Measurements from ENCODE around the gene IQGAP2.

Gene IQGAP2

DNA sequence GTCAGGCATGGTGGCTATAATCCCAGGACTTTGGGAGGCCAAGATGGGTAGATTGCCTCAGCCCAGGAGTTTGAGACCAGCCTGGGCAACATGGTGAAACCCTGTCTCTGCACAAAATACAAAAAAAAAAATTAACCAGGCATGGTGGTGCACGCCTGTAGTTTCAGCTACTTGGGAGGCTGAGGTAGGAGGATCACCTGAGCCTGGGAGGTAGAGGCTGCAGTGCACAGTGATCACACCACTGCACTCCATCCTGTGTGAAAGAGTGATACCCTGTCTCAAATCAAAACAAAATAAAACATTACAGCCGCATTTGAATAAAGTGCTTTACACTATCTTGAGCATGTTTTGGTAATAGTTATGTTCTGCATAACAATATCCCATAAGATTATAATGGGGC is 74.0 kb downstream of the IQGAP2 start:
- TF ChIP-seq POLR2AphosphoS5 (IDR thresholded peaks at IDR 0.05; ENCODE audit: borderline replicate concordance, low read depth, low read length) = no peak
- no peak for TF ChIP-seq FOXP2 (optimal IDR thresholded peaks at IDR 0.05; ENCODE audit: control extremely low read depth, extremely low read length, insufficient read depth)
- TF ChIP-seq EZH2 (IDR thresholded peaks at IDR 0.05) = no peak
- Histone ChIP-seq H3K27ac (no peak overlapping the region), H3K9ac (ENCODE audit: insufficient read length) (no peak overlapping the region), H3K36me3 (ENCODE audit: insufficient read depth, low read length) (no peaks in the 10 kb centered on the region), H3K4me3 (no peak overlapping the region), H3K9me3 (ENCODE audit: low read depth, low read length) (no peaks in the 10 kb centered on the region)
- no peak for DNase-seq (ENCODE audit: low read depth, low spot score)

DNA sequence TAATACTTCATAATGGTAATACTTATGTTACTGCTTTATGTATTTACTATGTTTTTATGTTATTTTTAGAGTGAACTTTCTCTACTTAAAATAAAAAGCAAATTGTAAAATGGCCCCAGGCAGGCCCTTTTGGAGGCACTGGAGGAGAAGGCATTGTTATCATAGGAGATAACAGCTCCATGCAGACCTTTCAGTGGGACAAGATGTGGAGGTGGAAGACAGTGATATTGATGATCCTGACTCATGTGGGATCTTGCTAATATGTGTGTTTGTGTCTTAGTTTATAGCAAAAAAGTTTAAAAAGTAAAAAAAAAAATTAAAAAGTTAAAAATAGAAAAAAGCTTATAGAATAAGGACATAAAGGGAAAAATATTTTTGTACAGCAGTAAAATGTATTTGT is 74.5 kb downstream of the IQGAP2 start:
- Histone ChIP-seq H3K36me3 (ENCODE audit: insufficient read depth, low read length) (no peaks in the 10 kb centered on the region), H3K9ac (ENCODE audit: insufficient read length) (no peak overlapping the region), H3K4me3 (no peak overlapping the region), H3K27ac (no peak overlapping the region), H3K9me3 (ENCODE audit: low read depth, low read length) (no peaks in the 10 kb centered on the region)
- no peak for DNase-seq (ENCODE audit: low read depth, low spot score)
- TF ChIP-seq FOXP2 (optimal IDR thresholded peaks at IDR 0.05; ENCODE audit: control extremely low read depth, extremely low read length, insufficient read depth) (no peak), POLR2AphosphoS5 (IDR thresholded peaks at IDR 0.05; ENCODE audit: borderline replicate concordance, low read depth, low read length) (no peak), EZH2 (IDR thresholded peaks at IDR 0.05) (no peak)

DNA sequence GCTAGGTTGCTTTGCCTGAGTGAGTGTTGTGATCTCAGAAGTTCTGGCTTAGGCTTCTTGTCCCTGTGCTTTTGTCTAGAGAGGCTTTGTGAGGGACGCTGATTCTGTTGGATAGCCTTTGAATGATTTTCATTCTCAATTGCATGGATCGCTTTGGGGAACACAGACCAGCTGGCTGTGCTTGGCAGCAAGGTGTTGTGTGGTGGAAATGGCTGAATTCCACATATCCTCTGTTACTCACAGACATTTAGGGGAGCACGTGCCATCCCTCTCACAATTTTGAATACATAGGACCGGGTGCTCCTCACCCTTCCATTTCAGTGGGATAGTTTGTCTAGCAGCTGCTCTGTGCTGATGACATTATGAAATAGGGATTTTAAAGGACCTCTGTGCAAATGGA is 76.2 kb downstream of the IQGAP2 start:
- H3K4me3 ChIP-seq = no peak overlapping the region
- DNase-seq (ENCODE audit: low read depth, low spot score) = no peak
- no peak overlapping the region for H3K27ac ChIP-seq
- H3K36me3 ChIP-seq (ENCODE audit: insufficient read depth, low read length) = no peaks in the 10 kb centered on the region
- no peaks in the 10 kb centered on the region for H3K9me3 ChIP-seq (ENCODE audit: low read depth, low read length)
- no peak for TF ChIP-seq FOXP2 (optimal IDR thresholded peaks at IDR 0.05; ENCODE audit: control extremely low read depth, extremely low read length, insufficient read depth)
- TF ChIP-seq EZH2 (IDR thresholded peaks at IDR 0.05) = no peak
- TF ChIP-seq POLR2AphosphoS5 (IDR thresholded peaks at IDR 0.05; ENCODE audit: borderline replicate concordance, low read depth, low read length) = no peak
- no peak overlapping the region for H3K9ac ChIP-seq (ENCODE audit: insufficient read length)

DNA sequence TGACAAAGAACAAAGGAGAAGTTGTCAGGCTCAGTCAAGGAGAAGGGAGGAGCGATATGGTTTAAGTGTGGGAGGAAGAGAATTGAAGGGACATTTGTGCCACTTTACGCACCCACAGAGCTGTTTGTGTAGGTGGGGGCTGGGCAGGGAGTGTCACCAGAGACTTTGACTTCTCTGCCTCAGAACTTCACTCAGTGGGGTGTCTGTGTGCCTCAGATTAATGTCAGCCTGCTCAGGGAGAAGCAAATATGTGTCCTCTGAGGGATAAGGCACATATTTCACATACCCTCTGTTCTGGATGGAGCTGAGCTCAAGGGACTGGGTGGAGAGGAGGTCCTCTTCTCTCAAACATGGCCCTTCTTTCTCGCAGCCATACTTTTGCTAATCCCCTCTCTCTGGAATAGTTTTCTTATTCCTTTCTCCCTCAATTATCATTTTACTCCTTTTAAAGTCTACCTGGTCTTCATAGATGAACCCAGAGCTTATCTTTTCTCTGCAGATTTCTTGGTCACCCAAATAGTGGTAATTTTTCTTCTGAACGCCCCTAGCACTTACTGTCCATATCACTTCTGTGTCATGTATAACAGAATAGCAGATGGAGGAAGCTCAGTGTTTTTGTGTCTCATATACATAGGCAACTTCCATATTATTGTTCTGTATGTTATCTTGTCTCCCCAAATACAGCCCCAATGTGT is 77.0 kb downstream of the IQGAP2 start:
- H3K27ac ChIP-seq = no peak overlapping the region
- no peaks in the 10 kb centered on the region for H3K9me3 ChIP-seq (ENCODE audit: low read depth, low read length)
- no peak overlapping the region for H3K9ac ChIP-seq (ENCODE audit: insufficient read length)
- no peaks in the 10 kb centered on the region for H3K36me3 ChIP-seq (ENCODE audit: insufficient read depth, low read length)
- TF ChIP-seq POLR2AphosphoS5 (IDR thresholded peaks at IDR 0.05; ENCODE audit: borderline replicate concordance, low read depth, low read length) (no peak), FOXP2 (optimal IDR thresholded peaks at IDR 0.05; ENCODE audit: control extremely low read depth, extremely low read length, insufficient read depth) (no peak), EZH2 (IDR thresholded peaks at IDR 0.05) (no peak)
- no peak overlapping the region for H3K4me3 ChIP-seq
- DNase-seq (ENCODE audit: low read depth, low spot score) = no peak

DNA sequence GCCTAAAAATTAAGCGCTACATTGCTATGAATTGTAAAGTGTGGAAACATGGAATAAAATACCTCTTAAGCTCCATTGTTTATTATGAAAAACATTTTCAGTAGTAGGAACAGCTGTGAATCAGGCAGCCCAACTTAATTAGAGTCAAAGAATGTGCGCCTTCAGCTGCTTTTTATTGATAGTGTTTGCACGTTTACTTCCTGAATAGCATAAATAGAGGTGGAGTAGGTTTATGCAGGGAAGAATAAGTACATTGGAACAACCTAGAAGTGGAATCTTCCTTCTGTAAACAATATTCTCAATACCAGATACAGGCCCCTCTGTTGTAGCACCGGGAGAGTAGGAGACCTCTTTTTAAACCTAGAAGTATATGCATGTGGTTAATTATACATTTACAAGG is 79.9 kb downstream of the IQGAP2 start:
- H3K9ac ChIP-seq (ENCODE audit: insufficient read length) = no peak overlapping the region
- DNase-seq (ENCODE audit: low read depth, low spot score) = no peak
- no peak overlapping the region for H3K27ac ChIP-seq
- no peak for TF ChIP-seq EZH2 (IDR thresholded peaks at IDR 0.05)
- no peak for TF ChIP-seq POLR2AphosphoS5 (IDR thresholded peaks at IDR 0.05; ENCODE audit: borderline replicate concordance, low read depth, low read length)
- no peak for TF ChIP-seq FOXP2 (optimal IDR thresholded peaks at IDR 0.05; ENCODE audit: control extremely low read depth, extremely low read length, insufficient read depth)
- no peaks in the 10 kb centered on the region for H3K9me3 ChIP-seq (ENCODE audit: low read depth, low read length)
- H3K4me3 ChIP-seq = no peak overlapping the region
- no peaks in the 10 kb centered on the region for H3K36me3 ChIP-seq (ENCODE audit: insufficient read depth, low read length)

DNA sequence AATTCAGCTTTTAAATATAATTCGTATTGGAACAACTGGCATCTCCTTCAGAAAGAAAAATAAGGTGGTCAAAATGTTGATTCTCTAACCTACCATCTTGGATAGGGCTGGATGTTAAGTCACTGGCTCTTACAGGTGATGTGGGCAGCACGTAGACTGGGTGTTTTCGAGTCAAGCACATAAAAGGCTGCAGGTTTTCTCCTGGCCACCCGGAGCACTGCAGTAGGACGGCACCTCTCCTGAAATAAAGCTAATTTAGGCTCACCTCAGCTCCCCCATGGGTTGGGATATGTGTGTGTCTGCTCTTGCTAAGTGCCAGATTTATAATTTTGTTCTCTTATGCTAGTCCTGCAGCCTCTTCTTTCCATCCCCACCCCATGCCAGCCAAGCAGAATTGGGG is 80.3 kb downstream of the IQGAP2 start:
- H3K9ac ChIP-seq (ENCODE audit: insufficient read length) = no peak overlapping the region
- no peaks in the 10 kb centered on the region for H3K36me3 ChIP-seq (ENCODE audit: insufficient read depth, low read length)

DNA sequence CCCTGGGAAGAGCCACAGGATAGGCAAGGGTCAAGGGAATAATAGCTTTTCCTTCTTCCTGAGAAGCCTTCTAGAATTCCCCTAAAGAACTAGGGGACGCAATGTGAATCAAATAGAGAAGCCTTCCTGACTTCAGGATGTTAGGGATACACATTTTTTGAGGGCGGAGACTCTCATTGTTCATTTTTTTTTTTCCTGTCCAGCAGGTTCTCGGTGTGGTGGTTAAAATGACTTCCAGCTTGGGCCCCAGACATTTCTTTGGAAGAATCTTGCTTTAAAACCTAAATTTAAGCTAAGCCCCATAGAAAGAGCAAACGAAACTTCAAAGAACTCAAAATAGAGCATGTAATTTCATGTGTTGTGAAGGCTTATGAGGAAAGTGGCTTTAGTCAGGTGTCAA is 80.8 kb downstream of the IQGAP2 start:
- TF ChIP-seq FOXP2 (optimal IDR thresholded peaks at IDR 0.05; ENCODE audit: control extremely low read depth, extremely low read length, insufficient read depth) = no peak
- no peak for TF ChIP-seq POLR2AphosphoS5 (IDR thresholded peaks at IDR 0.05; ENCODE audit: borderline replicate concordance, low read depth, low read length)
- TF ChIP-seq EZH2 (IDR thresholded peaks at IDR 0.05) = no peak
- no peak overlapping the region for H3K4me3 ChIP-seq
- H3K9ac ChIP-seq (ENCODE audit: insufficient read length) = no peak overlapping the region
- H3K36me3 ChIP-seq (ENCODE audit: insufficient read depth, low read length) = no peaks in the 10 kb centered on the region
- no peak for DNase-seq (ENCODE audit: low read depth, low spot score)
- H3K27ac ChIP-seq = no peak overlapping the region
- no peaks in the 10 kb centered on the region for H3K9me3 ChIP-seq (ENCODE audit: low read depth, low read length)

More for the DNA sequence above, 80.3 kb downstream of the IQGAP2 start:
- H3K27ac ChIP-seq = no peak overlapping the region
- no peak overlapping the region for H3K4me3 ChIP-seq
- no peaks in the 10 kb centered on the region for H3K9me3 ChIP-seq (ENCODE audit: low read depth, low read length)
- DNase-seq (ENCODE audit: low read depth, low spot score) = no peak
- TF ChIP-seq POLR2AphosphoS5 (IDR thresholded peaks at IDR 0.05; ENCODE audit: borderline replicate concordance, low read depth, low read length) (no peak), EZH2 (IDR thresholded peaks at IDR 0.05) (no peak), FOXP2 (optimal IDR thresholded peaks at IDR 0.05; ENCODE audit: control extremely low read depth, extremely low read length, insufficient read depth) (no peak)

DNA sequence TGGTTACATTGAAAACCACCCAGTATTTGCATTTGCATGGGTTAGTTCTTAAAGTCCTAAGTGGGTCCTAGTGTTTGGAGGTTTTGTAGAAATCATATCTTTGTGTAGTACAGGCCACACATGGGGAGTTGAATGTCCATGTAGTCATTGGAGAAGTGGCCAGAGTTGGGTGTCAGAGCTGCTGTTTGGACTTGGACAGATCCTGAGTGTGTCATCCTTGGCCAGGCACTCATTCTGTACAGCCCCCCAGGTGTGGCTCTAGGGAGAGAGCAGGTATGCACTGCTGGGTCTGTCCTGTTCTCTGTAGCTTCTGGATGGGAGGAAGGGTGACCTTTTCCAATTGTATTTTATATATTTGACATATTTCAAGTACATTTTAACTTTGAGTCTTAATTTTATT is 82.4 kb downstream of the IQGAP2 start:
- TF ChIP-seq POLR2AphosphoS5 (IDR thresholded peaks at IDR 0.05; ENCODE audit: borderline replicate concordance, low read depth, low read length) = no peak
- no peak for TF ChIP-seq FOXP2 (optimal IDR thresholded peaks at IDR 0.05; ENCODE audit: control extremely low read depth, extremely low read length, insufficient read depth)
- TF ChIP-seq EZH2 (IDR thresholded peaks at IDR 0.05) = no peak
- H3K27ac ChIP-seq = no peak overlapping the region

DNA sequence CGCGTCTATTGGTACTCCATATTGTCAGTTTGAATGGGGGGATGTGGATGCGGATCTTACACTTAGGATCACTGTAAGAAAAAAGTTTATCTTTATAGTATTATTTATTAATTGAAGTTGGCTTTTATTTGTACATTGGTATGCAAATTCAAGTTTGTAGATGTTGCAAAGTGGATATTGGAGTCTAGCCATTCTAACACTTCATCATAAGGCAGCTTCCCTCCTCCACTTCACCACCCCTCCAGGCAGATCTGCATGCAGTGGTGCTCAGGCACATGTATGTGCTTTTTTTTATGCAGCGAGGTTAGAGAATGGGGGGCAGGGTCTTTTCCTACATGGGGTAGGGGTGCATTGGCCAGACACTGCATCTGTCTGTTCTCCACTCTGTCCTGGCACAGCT is 84.3 kb downstream of the IQGAP2 start:
- Histone ChIP-seq H3K4me3 (no peak overlapping the region), H3K9ac (ENCODE audit: insufficient read length) (no peak overlapping the region), H3K27ac (no peak overlapping the region), H3K9me3 (ENCODE audit: low read depth, low read length) (no peaks in the 10 kb centered on the region), H3K36me3 (ENCODE audit: insufficient read depth, low read length) (no peaks in the 10 kb centered on the region)
- no peak for DNase-seq (ENCODE audit: low read depth, low spot score)
- no peak for TF ChIP-seq POLR2AphosphoS5 (IDR thresholded peaks at IDR 0.05; ENCODE audit: borderline replicate concordance, low read depth, low read length)
- TF ChIP-seq EZH2 (IDR thresholded peaks at IDR 0.05) = no peak
- no peak for TF ChIP-seq FOXP2 (optimal IDR thresholded peaks at IDR 0.05; ENCODE audit: control extremely low read depth, extremely low read length, insufficient read depth)

More for the DNA sequence above, 82.4 kb downstream of the IQGAP2 start:
- DNase-seq (ENCODE audit: low read depth, low spot score) = no peak
- H3K9ac ChIP-seq (ENCODE audit: insufficient read length) = no peak overlapping the region
- no peaks in the 10 kb centered on the region for H3K36me3 ChIP-seq (ENCODE audit: insufficient read depth, low read length)
- H3K4me3 ChIP-seq = no peak overlapping the region
- no peaks in the 10 kb centered on the region for H3K9me3 ChIP-seq (ENCODE audit: low read depth, low read length)
